ENCODE results near the gene SELENOW. TPM values are rescaled to one million over a fixed set of nuclear protein-coding genes. Genes with fewer than 3 reads are reported as not detected.
"Not testable (repeated sequence)": the region's sequence is repeated elsewhere in the genome, so short reads cannot be mapped to it uniquely, and the experiment has no call there.

The SELENOW gene
- total and polyA plus RNA-seq, 7 donors, result 329 to 3,138 (median 1,579) TPM

DNA sequence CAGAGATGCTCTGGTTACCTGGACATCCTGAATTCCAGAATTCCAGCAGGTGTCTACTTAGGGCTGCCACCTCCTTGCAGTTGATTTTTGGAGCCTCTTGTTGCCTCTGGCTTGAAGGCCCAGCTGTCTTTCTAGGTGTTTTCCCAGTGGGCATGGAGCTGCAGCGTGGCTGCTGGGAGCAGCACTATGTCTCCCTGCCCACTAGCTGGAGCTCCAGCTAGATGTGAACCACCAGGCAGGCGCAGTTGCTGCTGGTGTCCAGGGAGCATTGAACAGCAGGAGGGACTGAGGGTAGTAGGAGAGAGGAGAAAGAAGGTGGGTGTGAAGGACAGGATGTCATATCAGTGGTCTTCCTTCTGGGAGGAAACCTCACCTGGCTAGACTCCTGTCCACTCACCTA, 9.9 kb upstream of the SELENOW start:
- 87 to 90% methylated on average over 2 of the region's 2 CpGs for WGBS, 2 donors
- no peak for DNase-seq
- Histone ChIP-seq H3K9me3 (no peaks in the 10 kb centered on the region), H3K4me1 (peaks cover 0 to 7% (median 3%) of the 10 kb centered on the region in 4 donors), H3K4me3 (no peak overlapping the region), H3K36me3 (no peaks in the 10 kb centered on the region), H3K27ac (no peak overlapping the region), H3K27me3 (no peaks in the 10 kb centered on the region)
- intact Hi-C loops (cut with DNase I), result loop anchor here (5.0 kb wide), 1 partner anchor 94 kb away; no protein-coding TSS in a partner anchor
- no peak for TF ChIP-seq CTCF (IDR thresholded peaks at IDR 0.05)

- Histone ChIP-seq H3K4me1 (peaks cover 0 to 7% (median 3%) of the 10 kb centered on the region in 4 donors), H3K9me3 (no peaks in the 10 kb centered on the region), H3K27me3 (no peaks in the 10 kb centered on the region), H3K36me3 (no peaks in the 10 kb centered on the region), H3K4me3 (no peak overlapping the region), H3K27ac (no peak overlapping the region)
- TF ChIP-seq CTCF (IDR thresholded peaks at IDR 0.05), result no peak
- TF ChIP-seq POLR2A (IDR thresholded peaks at IDR 0.05), result no peak
- no peak for TF ChIP-seq EP300 (IDR thresholded peaks at IDR 0.05)
- no peak for TF ChIP-seq POLR2AphosphoS5 (IDR thresholded peaks at IDR 0.05)
- WGBS, 2 donors, result 68 to 85% methylated on average over 3 of the region's 3 CpGs
- DNase-seq, result no peak
- intact Hi-C loops (cut with DNase I), result loop anchor here (5.0 kb wide), 1 partner anchor 93 kb away; no protein-coding TSS in a partner anchor
These were observed 9.0 kb upstream of the SELENOW start for GRCh38 chr19:47769534-47769933.

DNA sequence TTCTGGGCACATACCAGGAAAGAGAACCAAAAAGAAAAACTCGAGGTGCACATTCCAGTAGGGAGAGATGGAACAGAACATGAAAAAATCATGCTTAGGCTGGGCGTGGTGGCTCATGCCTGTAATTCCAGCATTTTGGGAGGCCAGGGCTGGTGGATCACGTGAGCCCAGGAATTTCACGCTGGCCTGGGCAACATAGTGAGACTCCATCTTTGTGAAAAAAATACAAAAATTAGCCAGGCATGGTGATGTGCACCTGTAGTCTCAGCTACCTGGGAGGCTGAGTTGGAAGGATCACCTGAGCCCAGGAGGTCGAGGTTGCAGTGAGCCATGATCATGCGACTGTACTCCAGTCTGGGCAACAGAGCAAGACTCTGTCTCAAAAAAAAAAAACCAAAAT, 7.2 kb upstream of the SELENOW start:
- WGBS, 2 donors, result 86 to 91% methylated on average over 6 of the region's 6 CpGs
- DNase-seq; H3K9me3 ChIP-seq; intact Hi-C loops (cut with DNase I); H3K4me1 ChIP-seq; H3K27ac ChIP-seq; H3K27me3 ChIP-seq; H3K36me3 ChIP-seq; H3K4me3 ChIP-seq: not testable (repeated sequence)

DNA sequence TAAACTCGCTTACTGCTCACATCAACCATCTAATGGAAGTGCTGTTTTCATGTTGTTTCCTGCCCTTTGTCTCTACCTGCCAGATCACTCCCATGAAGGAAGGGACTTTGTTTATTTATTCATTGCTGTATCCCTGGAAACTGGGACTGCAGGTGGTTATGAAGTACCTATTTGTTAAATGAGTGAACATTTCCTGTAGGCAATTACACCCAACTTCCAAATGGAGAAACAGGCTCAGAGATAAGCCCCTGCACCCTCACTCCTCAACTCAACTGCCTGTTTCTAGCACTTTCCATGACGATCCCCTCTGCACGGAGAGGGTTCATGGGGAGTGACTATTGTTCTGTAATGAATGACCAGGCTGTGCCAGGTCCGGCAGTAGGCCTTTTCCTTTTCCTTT, 1.9 kb upstream of the SELENOW start:
- peak overlapping the region in 3 of 4 donors; percentile 96 to 97 (median 97) for H3K27ac ChIP-seq
- intact Hi-C loops (cut with DNase I), result no loop called here

GRCh38 chr19:47777245-47778048, 1.1 kb upstream of the SELENOW start:
- WGBS, 2 donors, result 26 to 70% methylated on average over 23 of the region's 23 CpGs
- Histone ChIP-seq H3K36me3 (peaks cover 5 to 14% (median 10%) of the 10 kb centered on the region in 4 donors), H3K4me3 (peak overlapping the region; percentile 85 to 97 (median 90)), H3K4me1 (peaks cover 0 to 43% (median 41%) of the 10 kb centered on the region in 4 donors), H3K27ac (peak overlapping the region; percentile 96 to 100 (median 97))
- H3K27me3 ChIP-seq, H3K9me3 ChIP-seq, DNase-seq: not testable (repeated sequence)
- intact Hi-C loops (cut with DNase I), result loop anchor here (2.0 kb wide), 1 partner anchor 33 kb away; the partner anchor contains the start of gene NOP53

More for the DNA sequence above, 1.9 kb upstream of the SELENOW start:
- H3K4me3 ChIP-seq, result no peak overlapping the region
- no peaks in the 10 kb centered on the region for H3K9me3 ChIP-seq
- peaks cover 5 to 10% (median 8%) of the 10 kb centered on the region in 4 donors for H3K36me3 ChIP-seq
- TF ChIP-seq POLR2AphosphoS5 (IDR thresholded peaks at IDR 0.05), result no peak
- TF ChIP-seq EP300 (IDR thresholded peaks at IDR 0.05), result no peak
- no peak for TF ChIP-seq POLR2A (IDR thresholded peaks at IDR 0.05)
- no peak for TF ChIP-seq CTCF (IDR thresholded peaks at IDR 0.05)
- DNase-seq, result no peak
- WGBS, 2 donors, result 22 to 63% methylated on average over 4 of the region's 4 CpGs
- no peaks in the 10 kb centered on the region for H3K27me3 ChIP-seq
- H3K4me1 ChIP-seq, result peaks cover 0 to 34% (median 32%) of the 10 kb centered on the region in 4 donors
